Measurements from ENCODE around the gene TAF11L11. TPM values are rescaled to one million over a fixed set of nuclear protein-coding genes. Genes with fewer than 3 reads are reported as not detected.

The TAF11L11 gene
- total and polyA plus RNA-seq, 10 of the 15 experiments (the other 5 are each of a cell fraction or from before 2014, with no cell fraction given): not detected

DNA sequence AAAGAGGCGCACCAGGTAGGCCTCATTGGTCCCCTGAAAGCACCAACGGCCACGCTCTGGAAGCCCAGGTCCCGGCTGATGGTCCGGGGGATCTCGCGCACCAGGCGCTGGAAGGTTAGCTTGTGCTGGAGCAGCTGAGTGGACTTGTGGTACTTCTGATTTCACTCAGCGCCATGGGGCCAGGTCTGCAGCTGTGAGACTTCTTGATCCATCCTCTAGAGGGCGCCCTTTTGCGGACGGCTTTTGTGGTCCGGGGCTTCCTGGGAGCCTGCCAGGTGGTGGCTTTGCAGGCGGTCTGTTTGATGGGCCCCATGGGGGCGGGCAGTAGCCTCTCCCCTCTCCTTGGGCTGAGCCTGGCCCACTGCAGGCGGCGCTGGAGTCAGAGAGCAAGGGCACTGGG is 16.6 kb downstream of the TAF11L11 start (continued):
- TF ChIP-seq, protein P1, sequence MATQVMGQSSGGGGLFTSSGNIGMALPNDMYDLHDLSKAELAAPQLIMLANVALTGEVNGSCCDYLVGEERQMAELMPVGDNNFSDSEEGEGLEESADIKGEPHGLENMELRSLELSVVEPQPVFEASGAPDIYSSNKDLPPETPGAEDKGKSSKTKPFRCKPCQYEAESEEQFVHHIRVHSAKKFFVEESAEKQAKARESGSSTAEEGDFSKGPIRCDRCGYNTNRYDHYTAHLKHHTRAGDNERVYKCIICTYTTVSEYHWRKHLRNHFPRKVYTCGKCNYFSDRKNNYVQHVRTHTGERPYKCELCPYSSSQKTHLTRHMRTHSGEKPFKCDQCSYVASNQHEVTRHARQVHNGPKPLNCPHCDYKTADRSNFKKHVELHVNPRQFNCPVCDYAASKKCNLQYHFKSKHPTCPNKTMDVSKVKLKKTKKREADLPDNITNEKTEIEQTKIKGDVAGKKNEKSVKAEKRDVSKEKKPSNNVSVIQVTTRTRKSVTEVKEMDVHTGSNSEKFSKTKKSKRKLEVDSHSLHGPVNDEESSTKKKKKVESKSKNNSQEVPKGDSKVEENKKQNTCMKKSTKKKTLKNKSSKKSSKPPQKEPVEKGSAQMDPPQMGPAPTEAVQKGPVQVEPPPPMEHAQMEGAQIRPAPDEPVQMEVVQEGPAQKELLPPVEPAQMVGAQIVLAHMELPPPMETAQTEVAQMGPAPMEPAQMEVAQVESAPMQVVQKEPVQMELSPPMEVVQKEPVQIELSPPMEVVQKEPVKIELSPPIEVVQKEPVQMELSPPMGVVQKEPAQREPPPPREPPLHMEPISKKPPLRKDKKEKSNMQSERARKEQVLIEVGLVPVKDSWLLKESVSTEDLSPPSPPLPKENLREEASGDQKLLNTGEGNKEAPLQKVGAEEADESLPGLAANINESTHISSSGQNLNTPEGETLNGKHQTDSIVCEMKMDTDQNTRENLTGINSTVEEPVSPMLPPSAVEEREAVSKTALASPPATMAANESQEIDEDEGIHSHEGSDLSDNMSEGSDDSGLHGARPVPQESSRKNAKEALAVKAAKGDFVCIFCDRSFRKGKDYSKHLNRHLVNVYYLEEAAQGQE (IDR thresholded peaks at IDR 0.05; ENCODE audit: low read depth, low read length): no peak
- TF ChIP-seq RFX5 (IDR thresholded peaks at IDR 0.05; ENCODE audit: low read depth, low read length) (no peak), KLF5 (IDR thresholded peaks at IDR 0.05; ENCODE audit: partially characterized antibody) (no peak), IKZF2 (IDR thresholded peaks at IDR 0.05) (no peak)
- TF ChIP-seq, protein P2, sequence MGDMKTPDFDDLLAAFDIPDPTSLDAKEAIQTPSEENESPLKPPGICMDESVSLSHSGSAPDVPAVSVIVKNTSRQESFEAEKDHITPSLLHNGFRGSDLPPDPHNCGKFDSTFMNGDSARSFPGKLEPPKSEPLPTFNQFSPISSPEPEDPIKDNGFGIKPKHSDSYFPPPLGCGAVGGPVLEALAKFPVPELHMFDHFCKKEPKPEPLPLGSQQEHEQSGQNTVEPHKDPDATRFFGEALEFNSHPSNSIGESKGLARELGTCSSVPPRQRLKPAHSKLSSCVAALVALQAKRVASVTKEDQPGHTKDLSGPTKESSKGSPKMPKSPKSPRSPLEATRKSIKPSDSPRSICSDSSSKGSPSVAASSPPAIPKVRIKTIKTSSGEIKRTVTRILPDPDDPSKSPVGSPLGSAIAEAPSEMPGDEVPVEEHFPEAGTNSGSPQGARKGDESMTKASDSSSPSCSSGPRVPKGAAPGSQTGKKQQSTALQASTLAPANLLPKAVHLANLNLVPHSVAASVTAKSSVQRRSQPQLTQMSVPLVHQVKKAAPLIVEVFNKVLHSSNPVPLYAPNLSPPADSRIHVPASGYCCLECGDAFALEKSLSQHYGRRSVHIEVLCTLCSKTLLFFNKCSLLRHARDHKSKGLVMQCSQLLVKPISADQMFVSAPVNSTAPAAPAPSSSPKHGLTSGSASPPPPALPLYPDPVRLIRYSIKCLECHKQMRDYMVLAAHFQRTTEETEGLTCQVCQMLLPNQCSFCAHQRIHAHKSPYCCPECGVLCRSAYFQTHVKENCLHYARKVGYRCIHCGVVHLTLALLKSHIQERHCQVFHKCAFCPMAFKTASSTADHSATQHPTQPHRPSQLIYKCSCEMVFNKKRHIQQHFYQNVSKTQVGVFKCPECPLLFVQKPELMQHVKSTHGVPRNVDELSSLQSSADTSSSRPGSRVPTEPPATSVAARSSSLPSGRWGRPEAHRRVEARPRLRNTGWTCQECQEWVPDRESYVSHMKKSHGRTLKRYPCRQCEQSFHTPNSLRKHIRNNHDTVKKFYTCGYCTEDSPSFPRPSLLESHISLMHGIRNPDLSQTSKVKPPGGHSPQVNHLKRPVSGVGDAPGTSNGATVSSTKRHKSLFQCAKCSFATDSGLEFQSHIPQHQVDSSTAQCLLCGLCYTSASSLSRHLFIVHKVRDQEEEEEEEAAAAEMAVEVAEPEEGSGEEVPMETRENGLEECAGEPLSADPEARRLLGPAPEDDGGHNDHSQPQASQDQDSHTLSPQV (IDR thresholded peaks at IDR 0.05): no peak
- TF ChIP-seq, protein P3, sequence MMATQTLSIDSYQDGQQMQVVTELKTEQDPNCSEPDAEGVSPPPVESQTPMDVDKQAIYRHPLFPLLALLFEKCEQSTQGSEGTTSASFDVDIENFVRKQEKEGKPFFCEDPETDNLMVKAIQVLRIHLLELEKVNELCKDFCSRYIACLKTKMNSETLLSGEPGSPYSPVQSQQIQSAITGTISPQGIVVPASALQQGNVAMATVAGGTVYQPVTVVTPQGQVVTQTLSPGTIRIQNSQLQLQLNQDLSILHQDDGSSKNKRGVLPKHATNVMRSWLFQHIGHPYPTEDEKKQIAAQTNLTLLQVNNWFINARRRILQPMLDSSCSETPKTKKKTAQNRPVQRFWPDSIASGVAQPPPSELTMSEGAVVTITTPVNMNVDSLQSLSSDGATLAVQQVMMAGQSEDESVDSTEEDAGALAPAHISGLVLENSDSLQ (IDR thresholded peaks at IDR 0.05): no peak

Data from GM12878 (cell line).